T-cell (primary cell): ENCODE results near the gene APOO. TPM values are rescaled to one million over a fixed set of nuclear protein-coding genes. Genes with fewer than 3 reads are reported as not detected.

Experiments used
- ATAC-seq, 4 experiments: fragments of 200-7000 bp in 3 of 4; fragments of 150-1000 bp in 1 of 4; cut with Tn5 transposase; replicated peaks in 1 of 4; 1 replicate in 3 of 4; 2 replicates in 1 of 4; pipeline ENCODE4 v1.10.0; 2021; ENCODE audit warnings: moderate library complexity in 3 of 4, mild to moderate bottlenecking in 2 of 4, moderate number of reproducible peaks in 1 of 4
- CTCF ChIA-PET, 2 donors: fragments of 300-600 bp; sonication (Branson Sonifier 250); formaldehyde crosslinking; loops; one replicate each; lab custom pipeline; 2022; ENCODE audit warnings: antibody characterized with exemption in 2 of 2; lab: Charles Lee
- POLR2A ChIA-PET, 2 donors: fragments of 300-600 bp; sonication (Branson Sonifier 250); formaldehyde crosslinking; loops; one replicate each; lab custom pipeline; 2022; ENCODE audit warnings: antibody characterized with exemption in 2 of 2; lab: Charles Lee
- DNase-seq, 35 experiments: peaks; one replicate each; pipeline versions ENCODE4 v3.0.0 to v3.0.0-alpha.2; 2013 to 2023
- H3K27ac ChIP-seq: one replicate; pipeline ENCODE4 v1.5.1; 2013; ENCODE audit warnings: low read length
- H3K27me3 ChIP-seq, 2 experiments: replicated peaks in 1 of 2; 1 replicate in 1 of 2; 2 replicates in 1 of 2; pipeline versions ENCODE4 v1.6.1 to v1.7.0; 2013; ENCODE audit warnings: low read length in 1 of 2, mixed read lengths in 1 of 2; ENCODE audit not compliant: control insufficient read depth in 2 of 2, insufficient read depth in 2 of 2; ENCODE audit errors: extremely low read depth in 1 of 2
- H3K36me3 ChIP-seq, 2 donors: 1 replicate in 1 of 2; 2 replicates in 1 of 2; pipeline versions ENCODE4 v1.6.1 to v1.7.0; 2013; ENCODE audit warnings: low read length in 1 of 2; ENCODE audit not compliant: control insufficient read depth in 2 of 2, insufficient read depth in 1 of 2; ENCODE audit errors: extremely low read depth in 1 of 2
- H3K4me1 ChIP-seq, 2 experiments: 1 replicate in 1 of 2; 2 replicates in 1 of 2; pipeline versions ENCODE4 v1.6.1 to v1.7.0; 2013; ENCODE audit warnings: low read length in 2 of 2, mixed read lengths in 1 of 2; ENCODE audit not compliant: insufficient read depth in 2 of 2, control insufficient read depth in 1 of 2; ENCODE audit errors: extremely low read depth in 1 of 2
- H3K4me3 ChIP-seq, 2 donors: 1 replicate in 1 of 2; 2 replicates in 1 of 2; pipeline versions ENCODE4 v1.5.1 to v1.7.0; 2013; ENCODE audit warnings: mild to moderate bottlenecking in 2 of 2, low read length in 1 of 2, moderate library complexity in 1 of 2; ENCODE audit not compliant: control insufficient read depth in 1 of 2; ENCODE audit errors: extremely low read depth in 1 of 2
- H3K9me3 ChIP-seq: 2 replicates; pipeline ENCODE4 v1.7.0; 2013
- H3K27ac Mint-ChIP-seq, 2 donors: one replicate each; pipeline ENCODE4 v1.8.0; 2020 to 2021; ENCODE audit warnings: mild to moderate bottlenecking in 2 of 2, mixed read lengths in 2 of 2
- H3K27me3 Mint-ChIP-seq, 2 donors: one replicate each; pipeline ENCODE4 v1.8.0; 2021 to 2022; ENCODE audit warnings: mixed read lengths in 2 of 2
- H3K36me3 Mint-ChIP-seq: one replicate; pipeline ENCODE4 v1.8.0; 2021; ENCODE audit warnings: mixed read lengths
- H3K4me1 Mint-ChIP-seq, 3 donors: one replicate each; pipeline ENCODE4 v1.8.0; 2020 to 2022; ENCODE audit warnings: mixed read lengths in 3 of 3, mild to moderate bottlenecking in 1 of 3
- H3K4me3 Mint-ChIP-seq, 3 donors: one replicate each; pipeline ENCODE4 v1.8.0; 2020 to 2022; ENCODE audit warnings: mild to moderate bottlenecking in 3 of 3, mixed read lengths in 3 of 3, moderate library complexity in 3 of 3
- H3K9me3 Mint-ChIP-seq, 3 donors: one replicate each; pipeline ENCODE4 v1.8.0; 2020 to 2022; ENCODE audit warnings: mixed read lengths in 3 of 3
- WGBS: methylation state at CpG from one replicate; pipeline ENCODE4 v1.1.5; 2013; ENCODE audit warnings: missing lambda C conversion rate; ENCODE audit not compliant: insufficient coverage; 5-methylcytosine and 5-hydroxymethylcytosine counted together
- total RNA-seq, 35 experiments: library from RNA in 6 of 35; stranded (reverse) in 6 of 35; fragments of 120-200 nt in 1 of 35; gene quantifications; one replicate each; pipeline versions ENCODE4 v1.2.1 to v1.2.4 and lab custom pipeline; 2013 to 2026

APOO gene
- total RNA-seq, 5 donors from 2014 or later (not counting 1 experiment from before 2014, with no cell fraction given), result 5.2 to 16.5 (median 6.4) TPM

- H3K27ac Mint-ChIP-seq, result no peak overlapping the region
- H3K27me3 Mint-ChIP-seq, result no peaks in the 10 kb centered on the region
- H3K36me3 ChIP-seq, result no peaks in the 10 kb centered on the region
- H3K9me3 Mint-ChIP-seq, result no peaks in the 10 kb centered on the region
- ChIA-PET CTCF (interaction anchor here in 1 of 2 donors (1.2 kb wide), 1 partner anchor 17 kb away, joined by 3 read pairs; no protein-coding TSS in a partner anchor), POLR2A (no interaction called here)
- no peak overlapping the region for H3K4me3 ChIP-seq
- no peak overlapping the region for H3K4me3 Mint-ChIP-seq
- peaks cover 0 to 5% (median 0%) of the 10 kb centered on the region in 3 donors for H3K4me1 Mint-ChIP-seq
- no peaks in the 10 kb centered on the region for H3K36me3 Mint-ChIP-seq
- no peak for ATAC-seq
- no CpG with 5 or more reads among the region's 4 CpGs for WGBS
- H3K4me1 ChIP-seq, result no peaks in the 10 kb centered on the region
- H3K27me3 ChIP-seq, result no peaks in the 10 kb centered on the region
- H3K27ac ChIP-seq, result no peak overlapping the region
- H3K9me3 ChIP-seq, result no peaks in the 10 kb centered on the region
- DNase-seq, result no peak
These were observed 23.2 kb downstream of the APOO start for GRCh38 chrX:23884427-23885024.

GRCh38 chrX:23883737-23884354 is 23.9 kb downstream of the APOO start:
- Histone ChIP-seq H3K4me1 (no peaks in the 10 kb centered on the region), H3K4me3 (no peak overlapping the region), H3K9me3 (no peaks in the 10 kb centered on the region), H3K36me3 (no peaks in the 10 kb centered on the region), H3K27me3 (no peaks in the 10 kb centered on the region), H3K27ac (no peak overlapping the region)
- no peak for DNase-seq
- WGBS, result 38% methylated on average over 3 of the region's 9 CpGs
- no peak overlapping the region for H3K27ac Mint-ChIP-seq
- POLR2A ChIA-PET, result no interaction called here
- no peak for ATAC-seq
- H3K27me3 Mint-ChIP-seq, result no peaks in the 10 kb centered on the region
- no peak overlapping the region for H3K4me3 Mint-ChIP-seq
- H3K9me3 Mint-ChIP-seq, result no peaks in the 10 kb centered on the region
- CTCF ChIA-PET, result no interaction called here
- H3K36me3 Mint-ChIP-seq, result no peaks in the 10 kb centered on the region
- peaks cover 0 to 5% (median 0%) of the 10 kb centered on the region in 3 donors for H3K4me1 Mint-ChIP-seq

- no peaks in the 10 kb centered on the region for H3K9me3 Mint-ChIP-seq
- ATAC-seq, result no peak
These were observed 28.2 kb downstream of the APOO start for GRCh38 chrX:23879380-23880090.

GRCh38 chrX:23871905-23872546 is 35.7 kb downstream of the APOO start:
- Histone ChIP-seq H3K9me3 (no peaks in the 10 kb centered on the region), H3K27ac (no peak overlapping the region), H3K36me3 (no peaks in the 10 kb centered on the region), H3K4me3 (no peak overlapping the region), H3K4me1 (no peaks in the 10 kb centered on the region), H3K27me3 (no peaks in the 10 kb centered on the region)
- Mint-ChIP-seq H3K36me3 (peaks cover 4% of the 10 kb centered on the region), H3K4me3 (no peak overlapping the region), H3K27ac (no peak overlapping the region), H3K9me3 (no peaks in the 10 kb centered on the region), H3K4me1 (no peaks in the 10 kb centered on the region), H3K27me3 (no peaks in the 10 kb centered on the region)
- ChIA-PET CTCF (interaction anchor here (0.6 kb wide), 2 partner anchors 17 to 362 kb away, joined by 5 to 6 read pairs; no protein-coding TSS in a partner anchor), POLR2A (no interaction called here)
- whole genome bisulfite sequencing, result no CpG with 5 or more reads among the region's 4 CpGs
- DNase-seq (no peak), ATAC-seq (no peak)

More at GRCh38 chrX:23879380-23880090, 28.2 kb downstream of the APOO start:
- no peaks in the 10 kb centered on the region for H3K27me3 Mint-ChIP-seq
- ChIA-PET CTCF (no interaction called here), POLR2A (interaction anchor here in 1 of 2 donors (0.5 kb wide), 1 partner anchor 149 kb away, joined by 3 read pairs; no protein-coding TSS in a partner anchor)
- Histone ChIP-seq H3K4me3 (no peak overlapping the region), H3K27ac (no peak overlapping the region), H3K27me3 (no peaks in the 10 kb centered on the region), H3K9me3 (no peaks in the 10 kb centered on the region), H3K4me1 (no peaks in the 10 kb centered on the region), H3K36me3 (no peaks in the 10 kb centered on the region)
- WGBS, result no CpG with 5 or more reads among the region's 2 CpGs
- no peak overlapping the region for H3K4me3 Mint-ChIP-seq
- H3K4me1 Mint-ChIP-seq, result peaks cover 0 to 5% (median 0%) of the 10 kb centered on the region in 3 donors
- H3K27ac Mint-ChIP-seq, result no peak overlapping the region
- peaks cover 3% of the 10 kb centered on the region for H3K36me3 Mint-ChIP-seq
- no peak for DNase-seq

GRCh38 chrX:23870041-23870440 is 37.7 kb downstream of the APOO start:
- H3K27ac ChIP-seq, result no peak overlapping the region
- Mint-ChIP-seq H3K4me1 (no peaks in the 10 kb centered on the region), H3K27me3 (no peaks in the 10 kb centered on the region), H3K9me3 (no peaks in the 10 kb centered on the region), H3K27ac (no peak overlapping the region), H3K36me3 (peaks cover 7% of the 10 kb centered on the region), H3K4me3 (no peak overlapping the region)
- POLR2A ChIA-PET, result no interaction called here
- WGBS, result no CpG with 5 or more reads among the region's 2 CpGs
- no peak for ATAC-seq
- H3K36me3 ChIP-seq, result peaks cover 0 to 4% of the 10 kb centered on the region in 2 donors
- CTCF ChIA-PET, result no interaction called here
- no peak for DNase-seq
- no peaks in the 10 kb centered on the region for H3K4me1 ChIP-seq
- H3K9me3 ChIP-seq, result no peaks in the 10 kb centered on the region
- H3K4me3 ChIP-seq, result no peak overlapping the region
- no peaks in the 10 kb centered on the region for H3K27me3 ChIP-seq

- DNase-seq (no peak), ATAC-seq (no peak)
- POLR2A ChIA-PET, result no interaction called here
- CTCF ChIA-PET, result no interaction called here
- peaks cover 0 to 4% of the 10 kb centered on the region in 2 donors for H3K36me3 ChIP-seq
- no peak overlapping the region for H3K27ac Mint-ChIP-seq
- 80% methylated on average over 2 of the region's 5 CpGs for WGBS
- no peaks in the 10 kb centered on the region for H3K9me3 ChIP-seq
- no peaks in the 10 kb centered on the region for H3K27me3 Mint-ChIP-seq
- H3K27ac ChIP-seq, result no peak overlapping the region
- peaks cover 3% of the 10 kb centered on the region for H3K36me3 Mint-ChIP-seq
- no peaks in the 10 kb centered on the region for H3K27me3 ChIP-seq
- H3K4me3 ChIP-seq, result no peak overlapping the region
- H3K9me3 Mint-ChIP-seq, result no peaks in the 10 kb centered on the region
- no peaks in the 10 kb centered on the region for H3K4me1 ChIP-seq
- peaks cover 0 to 19% (median 5%) of the 10 kb centered on the region in 3 donors for H3K4me1 Mint-ChIP-seq
- H3K4me3 Mint-ChIP-seq, result no peak overlapping the region
These were observed 42.9 kb downstream of the APOO start for GRCh38 chrX:23864742-23865326.
